IPS-15b (cell line): Measurements from ENCODE around the gene CHCHD3.

Source experiments
- H3K27me3 ChIP-seq: one replicate; pipeline ENCODE4 v1.6.1; 2013; ENCODE audit warnings: low read length; ENCODE audit not compliant: control insufficient read depth, insufficient read depth
- H3K36me3 ChIP-seq: one replicate; pipeline ENCODE4 v1.6.1; 2013; ENCODE audit warnings: low read length; ENCODE audit not compliant: control insufficient read depth, insufficient read depth
- H3K4me1 ChIP-seq: one replicate; pipeline ENCODE4 v1.6.1; 2013; ENCODE audit warnings: mild to moderate bottlenecking, low read length; ENCODE audit not compliant: control insufficient read depth, insufficient read depth
- H3K4me3 ChIP-seq: one replicate; pipeline ENCODE4 v1.5.1; 2013; ENCODE audit warnings: low read depth, low read length
- H3K9ac ChIP-seq: one replicate; pipeline ENCODE4 v1.6.1; 2013; ENCODE audit warnings: low read depth, mild to moderate bottlenecking, low read length
- H3K9me3 ChIP-seq: one replicate; pipeline ENCODE4 v1.6.1; 2013; ENCODE audit warnings: mild to moderate bottlenecking, low read length; ENCODE audit not compliant: control insufficient read depth, insufficient read depth

CHCHD3 gene

GRCh38 chr7:132739271-132739955, 342.5 kb downstream of the CHCHD3 start:
- Histone ChIP-seq H3K9ac (no peak overlapping the region), H3K4me3 (no peak overlapping the region), H3K36me3 (no peaks in the 10 kb centered on the region), H3K27me3 (no peaks in the 10 kb centered on the region), H3K9me3 (no peaks in the 10 kb centered on the region), H3K4me1 (no peaks in the 10 kb centered on the region)

GRCh38 chr7:132738254-132738653, 343.6 kb downstream of the CHCHD3 start:
- no peak overlapping the region for H3K9ac ChIP-seq
- H3K4me3 ChIP-seq: no peak overlapping the region
- H3K9me3 ChIP-seq: no peaks in the 10 kb centered on the region
- no peaks in the 10 kb centered on the region for H3K4me1 ChIP-seq
- H3K27me3 ChIP-seq: no peaks in the 10 kb centered on the region
- no peaks in the 10 kb centered on the region for H3K36me3 ChIP-seq

GRCh38 chr7:132735476-132735875, 346.4 kb downstream of the CHCHD3 start:
- H3K9me3 ChIP-seq: no peaks in the 10 kb centered on the region
- H3K4me1 ChIP-seq: no peaks in the 10 kb centered on the region
- H3K9ac ChIP-seq: no peak overlapping the region
- H3K36me3 ChIP-seq: no peaks in the 10 kb centered on the region
- no peaks in the 10 kb centered on the region for H3K27me3 ChIP-seq
- H3K4me3 ChIP-seq: no peak overlapping the region
